ENCODE data around the gene ZDHHC19. TPM values are rescaled to one million over a fixed set of nuclear protein-coding genes. Genes with fewer than 3 reads are reported as not detected.

Gene ZDHHC19
- polyA plus RNA-seq, 1 donor (not counting 4 experiments of a cell fraction or from before 2014, with no cell fraction given) = not detected

GRCh38 chr3:196181127-196181546 is 30.1 kb downstream of the ZDHHC19 start:
- no peak overlapping the region for H3K4me3 ChIP-seq (ENCODE audit: control insufficient read depth in 2 of 3, extremely low read depth in 1 of 3, insufficient read depth in 2 of 3, low read depth in 1 of 3, low read length in 3 of 3)
- H3K79me2 ChIP-seq (ENCODE audit: control insufficient read depth, insufficient read depth, low read length) = no peaks in the 10 kb centered on the region
- no peak overlapping the region for H3K27ac ChIP-seq (ENCODE audit: control insufficient read depth, insufficient read depth, low read length)
- H3K36me3 ChIP-seq (ENCODE audit: control insufficient read depth in 2 of 2, extremely low read depth in 1 of 2, insufficient read depth in 2 of 2, low read length in 2 of 2) = no peaks in the 10 kb centered on the region
- FAIRE-seq (no peak), DNase-seq (ENCODE audit: low read depth, low spot score) (no peak)
- no peak overlapping the region for H2AFZ ChIP-seq (ENCODE audit: control insufficient read depth, low read length)
- TF ChIP-seq EZH2 (IDR thresholded peaks at IDR 0.05; ENCODE audit: low read length) = no peak
- TF ChIP-seq, protein P1, sequence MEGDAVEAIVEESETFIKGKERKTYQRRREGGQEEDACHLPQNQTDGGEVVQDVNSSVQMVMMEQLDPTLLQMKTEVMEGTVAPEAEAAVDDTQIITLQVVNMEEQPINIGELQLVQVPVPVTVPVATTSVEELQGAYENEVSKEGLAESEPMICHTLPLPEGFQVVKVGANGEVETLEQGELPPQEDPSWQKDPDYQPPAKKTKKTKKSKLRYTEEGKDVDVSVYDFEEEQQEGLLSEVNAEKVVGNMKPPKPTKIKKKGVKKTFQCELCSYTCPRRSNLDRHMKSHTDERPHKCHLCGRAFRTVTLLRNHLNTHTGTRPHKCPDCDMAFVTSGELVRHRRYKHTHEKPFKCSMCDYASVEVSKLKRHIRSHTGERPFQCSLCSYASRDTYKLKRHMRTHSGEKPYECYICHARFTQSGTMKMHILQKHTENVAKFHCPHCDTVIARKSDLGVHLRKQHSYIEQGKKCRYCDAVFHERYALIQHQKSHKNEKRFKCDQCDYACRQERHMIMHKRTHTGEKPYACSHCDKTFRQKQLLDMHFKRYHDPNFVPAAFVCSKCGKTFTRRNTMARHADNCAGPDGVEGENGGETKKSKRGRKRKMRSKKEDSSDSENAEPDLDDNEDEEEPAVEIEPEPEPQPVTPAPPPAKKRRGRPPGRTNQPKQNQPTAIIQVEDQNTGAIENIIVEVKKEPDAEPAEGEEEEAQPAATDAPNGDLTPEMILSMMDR (optimal IDR thresholded peaks at IDR 0.05 in 1 of 3, IDR thresholded peaks at IDR 0.05 in 1 of 3, conservative IDR thresholded peaks at IDR 0.05 in 1 of 3; ENCODE audit: extremely low read depth in 1 of 3, insufficient read depth in 2 of 3, low read length in 3 of 3) = no peak
- H3K9me3 ChIP-seq (ENCODE audit: control insufficient read depth, low read depth, low read length) = no peaks in the 10 kb centered on the region
- no peaks in the 10 kb centered on the region for H4K20me1 ChIP-seq (ENCODE audit: control insufficient read depth, extremely low read depth, insufficient read depth, low read length)
- dilution Hi-C loops (cut with MboI; ENCODE audit: extremely low pct_ligation_motif_present, low sequenced_read_pairs) = no loop called here
- H3K4me1 ChIP-seq (ENCODE audit: control insufficient read depth, extremely low read depth, insufficient read depth, low read length) = peaks cover 15% of the 10 kb centered on the region
- no peaks in the 10 kb centered on the region for H3K9me1 ChIP-seq (ENCODE audit: control insufficient read depth, extremely low read depth, insufficient read depth, low read length)
- H3K4me2 ChIP-seq (ENCODE audit: control insufficient read depth, extremely low read depth, insufficient read depth, low read depth, low read length) = no peak overlapping the region
- H3K27me3 ChIP-seq (ENCODE audit: control insufficient read depth, extremely low read depth, insufficient read depth, low read length) = no peaks in the 10 kb centered on the region
- H3K9ac ChIP-seq (ENCODE audit: control insufficient read depth, extremely low read depth, insufficient read depth, low read length) = no peak overlapping the region

DNA sequence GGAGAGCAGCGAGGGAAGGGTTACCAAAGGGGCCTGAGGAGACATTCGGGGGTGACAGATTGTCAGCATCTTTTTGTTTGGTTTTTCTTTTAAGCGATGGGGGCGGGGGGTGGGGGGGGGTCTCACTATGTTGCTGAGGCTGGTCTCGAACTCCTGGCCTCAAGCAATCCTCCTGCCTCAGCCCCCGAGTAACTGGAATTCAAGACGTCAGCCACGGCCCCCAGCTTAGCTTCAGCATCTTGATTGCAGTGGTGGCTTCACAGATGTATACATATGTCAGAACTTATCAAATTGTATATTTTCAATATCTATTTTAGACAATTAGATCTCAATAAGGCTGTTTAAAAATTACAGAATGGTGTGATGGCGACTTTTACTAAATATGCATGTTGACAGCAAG is 30.9 kb downstream of the ZDHHC19 start:
- FAIRE-seq (no peak), DNase-seq (ENCODE audit: low read depth, low spot score) (no peak)
- Histone ChIP-seq H3K79me2 (ENCODE audit: control insufficient read depth, insufficient read depth, low read length) (no peaks in the 10 kb centered on the region), H3K9me3 (ENCODE audit: control insufficient read depth, low read depth, low read length) (no peaks in the 10 kb centered on the region), H3K9ac (ENCODE audit: control insufficient read depth, extremely low read depth, insufficient read depth, low read length) (no peak overlapping the region), H3K9me1 (ENCODE audit: control insufficient read depth, extremely low read depth, insufficient read depth, low read length) (no peaks in the 10 kb centered on the region), H3K4me3 (ENCODE audit: control insufficient read depth in 2 of 3, extremely low read depth in 1 of 3, insufficient read depth in 2 of 3, low read depth in 1 of 3, low read length in 3 of 3) (no peak overlapping the region), H2AFZ (ENCODE audit: control insufficient read depth, low read length) (no peak overlapping the region), H3K4me2 (ENCODE audit: control insufficient read depth, extremely low read depth, insufficient read depth, low read depth, low read length) (no peak overlapping the region), H3K36me3 (ENCODE audit: control insufficient read depth in 2 of 2, extremely low read depth in 1 of 2, insufficient read depth in 2 of 2, low read length in 2 of 2) (no peaks in the 10 kb centered on the region), H4K20me1 (ENCODE audit: control insufficient read depth, extremely low read depth, insufficient read depth, low read length) (no peaks in the 10 kb centered on the region), H3K27me3 (ENCODE audit: control insufficient read depth, extremely low read depth, insufficient read depth, low read length) (no peaks in the 10 kb centered on the region), H3K4me1 (ENCODE audit: control insufficient read depth, extremely low read depth, insufficient read depth, low read length) (peaks cover 15% of the 10 kb centered on the region), H3K27ac (ENCODE audit: control insufficient read depth, insufficient read depth, low read length) (no peak overlapping the region)
- no peak for TF ChIP-seq EZH2 (IDR thresholded peaks at IDR 0.05; ENCODE audit: low read length)
- TF ChIP-seq, protein P1 (optimal IDR thresholded peaks at IDR 0.05 in 1 of 3, IDR thresholded peaks at IDR 0.05 in 1 of 3, conservative IDR thresholded peaks at IDR 0.05 in 1 of 3; ENCODE audit: extremely low read depth in 1 of 3, insufficient read depth in 2 of 3, low read length in 3 of 3) = no peak
- dilution Hi-C loops (cut with MboI; ENCODE audit: extremely low pct_ligation_motif_present, low sequenced_read_pairs) = no loop called here

Data from keratinocyte (primary cell).